GM03348 (cell line): ENCODE results near the gene CADM1.

Source experiments
- DNase-seq: peaks from one replicate; pipeline ENCODE4 v3.0.0; 2012; ENCODE audit warnings: low spot score

The CADM1 gene

GRCh38 chr11:115515647-115516395, 11.6 kb upstream of the CADM1 start:
- no peak for DNase-seq

DNA sequence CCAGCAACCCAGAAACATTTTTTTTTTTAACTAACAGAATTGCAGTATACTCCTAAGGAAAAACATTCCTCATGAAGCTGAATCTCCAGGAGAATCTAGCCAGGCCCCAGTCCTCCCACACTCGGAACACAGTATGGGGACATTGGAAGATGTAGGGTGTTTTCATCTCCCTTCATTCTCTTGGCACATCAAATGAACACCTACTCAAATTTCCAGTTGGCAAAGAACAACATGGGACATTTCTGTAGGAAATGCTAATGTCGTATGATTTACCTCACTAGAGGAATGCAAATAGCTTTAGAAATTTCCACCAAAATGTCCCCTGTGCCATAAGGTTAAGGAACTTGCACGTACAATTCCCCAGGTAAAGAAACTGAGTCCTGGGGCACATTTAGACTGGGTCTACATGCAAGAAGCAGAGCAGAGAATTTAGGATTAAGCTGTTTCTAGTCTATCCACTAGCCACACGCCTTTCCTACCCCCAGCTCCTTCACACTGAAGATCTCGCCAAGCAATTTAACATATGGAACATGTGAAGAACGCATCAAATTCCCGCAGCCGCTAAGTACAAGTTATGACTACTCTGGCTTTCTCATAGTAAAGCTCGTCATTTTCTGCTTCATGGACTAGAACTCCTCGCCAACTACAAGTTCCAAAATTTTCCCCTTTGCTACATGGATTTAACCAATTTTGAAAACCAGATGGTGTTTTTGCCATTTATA, 2.9 kb upstream of the CADM1 start:
- no peak for DNase-seq

DNA sequence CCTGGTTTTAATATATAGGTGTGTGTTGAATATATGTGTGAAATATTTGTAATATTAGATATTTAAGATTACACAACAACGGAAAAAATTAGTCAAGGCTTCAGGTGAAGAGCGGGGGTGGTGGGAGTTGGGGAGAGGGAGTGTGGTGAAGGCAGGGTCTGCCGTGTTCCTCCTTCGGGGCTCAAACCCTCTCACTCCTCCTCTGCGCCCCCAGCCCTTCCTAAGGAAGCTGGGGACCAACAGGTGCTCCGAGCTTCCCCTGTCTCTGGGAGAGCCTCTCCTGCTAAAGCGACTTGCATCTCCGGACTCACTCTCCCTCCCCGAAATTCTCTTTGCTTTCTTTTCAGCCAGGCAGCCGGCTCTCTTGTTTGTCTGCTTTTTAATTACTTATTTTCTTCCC, 960 bp upstream of the CADM1 start:
- peak; percentile 4 for DNase-seq

DNA sequence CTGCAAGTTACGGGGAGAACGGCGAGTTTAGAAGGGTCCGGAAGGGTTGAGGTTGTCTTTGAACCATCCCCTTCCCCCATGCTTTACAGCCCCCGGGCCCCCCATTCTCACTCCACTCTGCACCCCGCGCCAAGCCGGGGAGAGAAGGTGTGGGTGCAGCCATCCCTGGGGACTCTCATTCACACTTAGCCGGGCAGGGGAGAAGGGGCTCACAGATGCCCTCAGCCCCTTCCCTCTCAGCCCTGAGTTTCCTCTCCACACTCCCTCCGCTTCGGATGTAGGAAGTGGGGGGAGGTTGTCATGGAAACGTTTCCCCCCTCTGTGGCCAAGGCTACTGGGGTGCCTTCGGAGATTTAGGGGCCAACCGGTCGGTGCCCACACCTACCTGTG, 334 bp downstream of the CADM1 start:
- no peak for DNase-seq

GRCh38 chr11:115503083-115503885, 931 bp downstream of the CADM1 start:
- DNase-seq, result peak; percentile 50

GRCh38 chr11:115502636-115503082, 1.6 kb downstream of the CADM1 start:
- no peak for DNase-seq

GRCh38 chr11:115501893-115502589, 2.2 kb downstream of the CADM1 start:
- no peak for DNase-seq

DNA sequence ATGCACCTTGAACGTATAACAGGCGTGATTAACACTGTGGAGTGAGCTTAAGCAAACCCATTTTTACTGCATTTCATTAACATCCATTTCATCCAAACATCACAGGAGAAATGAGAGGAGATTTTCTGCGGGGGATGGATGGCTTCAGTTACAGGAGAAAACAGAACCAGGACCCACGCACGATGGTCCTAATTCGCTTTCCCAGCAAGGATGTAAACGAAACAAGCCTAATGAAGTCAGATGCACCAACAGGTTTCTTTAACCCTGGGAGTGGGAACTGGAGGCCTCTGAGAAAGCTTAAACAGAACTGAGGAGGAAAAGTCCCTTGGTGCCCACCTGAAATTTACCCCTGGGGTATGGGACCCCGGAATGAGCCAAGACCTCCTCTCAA, 2.7 kb downstream of the CADM1 start:
- DNase-seq, result no peak

GRCh38 chr11:115500547-115501501, 3.4 kb downstream of the CADM1 start:
- DNase-seq, result no peak

DNA sequence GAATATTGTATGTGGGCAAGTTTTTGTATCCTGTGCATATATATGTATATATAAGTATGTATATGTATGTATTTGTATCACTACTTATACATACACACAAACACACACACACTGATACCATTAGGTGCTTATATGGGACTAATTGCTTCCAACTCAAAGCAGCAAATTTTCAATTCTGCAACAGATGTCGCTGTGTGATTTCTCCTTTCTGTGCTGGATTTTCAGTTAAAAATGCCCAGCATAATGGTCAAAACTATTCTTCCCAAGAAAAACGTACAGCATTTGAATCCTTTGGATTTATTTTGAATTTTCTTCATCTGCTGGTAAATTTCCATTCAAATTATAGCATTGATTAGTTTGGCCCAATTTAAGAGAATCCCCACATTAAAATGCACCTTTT, 4.3 kb downstream of the CADM1 start:
- no peak for DNase-seq

DNA sequence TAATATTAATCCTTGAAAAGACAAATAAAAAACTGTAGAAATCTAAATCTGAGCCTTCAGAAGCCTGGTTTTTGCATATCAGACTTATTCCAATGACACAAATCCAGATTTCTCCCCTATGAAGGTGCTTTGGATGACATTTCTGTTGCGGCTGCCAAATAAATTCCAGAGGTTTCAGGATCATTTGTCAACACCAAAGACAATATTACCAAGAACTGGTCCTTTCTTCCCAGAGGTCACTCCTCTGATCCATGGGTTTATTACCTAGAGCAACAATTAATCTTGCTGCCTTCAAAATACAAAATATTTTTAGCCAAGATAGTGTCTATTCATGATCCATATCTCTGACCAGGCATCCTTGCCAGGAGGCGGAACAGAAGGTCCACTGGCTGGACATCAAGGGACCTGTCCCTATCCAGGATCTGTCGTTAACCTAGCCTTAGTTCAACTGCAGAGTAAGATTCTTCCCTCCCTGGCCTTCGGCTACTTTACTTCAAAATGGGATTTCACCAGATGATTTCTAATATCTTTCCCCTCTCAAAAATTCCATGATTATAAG, 4.9 kb downstream of the CADM1 start:
- no peak for DNase-seq

DNA sequence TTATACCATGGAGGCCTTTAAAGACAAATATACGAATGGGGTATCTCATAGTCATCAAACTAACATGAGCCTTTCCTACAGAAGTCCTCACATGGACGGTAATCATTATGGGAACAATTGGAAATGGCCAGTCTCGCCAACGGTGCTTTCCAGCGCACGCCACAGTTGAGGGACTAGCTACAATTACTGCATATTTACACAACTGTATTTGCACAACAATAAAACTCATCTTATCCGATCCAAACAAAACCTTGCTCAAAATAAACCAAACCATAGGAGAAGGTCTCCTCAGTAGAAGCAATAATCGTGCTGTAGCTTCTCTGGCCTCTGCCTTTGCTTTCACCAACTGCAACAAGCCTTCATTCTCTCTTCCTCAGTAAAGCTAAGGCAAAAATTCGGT, 5.9 kb downstream of the CADM1 start:
- no peak for DNase-seq

- DNase-seq, result no peak
These were observed 6.9 kb downstream of the CADM1 start for GRCh38 chr11:115497303-115497702.

DNA sequence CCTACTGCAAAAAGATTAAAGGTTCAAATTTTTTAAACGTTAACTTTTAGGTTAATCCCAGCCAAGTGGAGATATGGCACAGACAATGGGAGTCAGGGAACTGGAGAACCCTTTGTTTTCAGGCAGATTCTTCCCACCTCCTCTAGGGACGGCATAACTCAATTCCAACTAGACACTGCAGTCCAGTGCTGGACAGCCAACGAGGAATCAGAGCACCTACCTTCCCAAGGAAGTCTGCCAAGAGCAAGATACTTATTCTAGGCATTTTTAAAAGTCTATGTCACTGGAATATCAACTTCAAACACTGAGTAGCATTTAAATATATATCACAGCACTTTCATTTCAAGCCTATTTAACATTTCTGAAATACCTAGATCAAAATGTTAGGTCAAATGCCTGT, 7.3 kb downstream of the CADM1 start:
- no peak for DNase-seq

- DNase-seq, result no peak
These were observed 10.3 kb downstream of the CADM1 start for GRCh38 chr11:115493905-115494304.

- no peak for DNase-seq
These were observed 10.7 kb downstream of the CADM1 start for GRCh38 chr11:115493488-115493887.

DNA sequence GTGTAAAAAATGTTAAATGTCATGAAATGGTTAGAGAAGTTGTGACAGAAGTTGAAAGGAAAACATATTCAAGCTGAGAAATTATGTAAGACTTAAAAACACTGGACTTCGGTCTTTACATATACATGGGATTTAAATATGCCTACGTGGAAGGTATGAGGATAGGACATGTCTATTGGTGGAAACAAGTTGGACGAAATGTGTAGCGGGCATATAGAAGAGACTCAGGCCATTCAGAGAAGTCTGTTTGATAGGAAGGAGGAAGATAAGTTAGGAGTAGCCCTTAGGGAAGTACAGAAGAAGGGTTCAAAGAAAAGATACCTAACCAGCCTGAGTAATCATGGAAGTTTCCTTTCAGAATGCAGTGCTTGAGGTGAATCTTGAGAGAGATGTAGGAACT, 14.7 kb downstream of the CADM1 start:
- no peak for DNase-seq

DNA sequence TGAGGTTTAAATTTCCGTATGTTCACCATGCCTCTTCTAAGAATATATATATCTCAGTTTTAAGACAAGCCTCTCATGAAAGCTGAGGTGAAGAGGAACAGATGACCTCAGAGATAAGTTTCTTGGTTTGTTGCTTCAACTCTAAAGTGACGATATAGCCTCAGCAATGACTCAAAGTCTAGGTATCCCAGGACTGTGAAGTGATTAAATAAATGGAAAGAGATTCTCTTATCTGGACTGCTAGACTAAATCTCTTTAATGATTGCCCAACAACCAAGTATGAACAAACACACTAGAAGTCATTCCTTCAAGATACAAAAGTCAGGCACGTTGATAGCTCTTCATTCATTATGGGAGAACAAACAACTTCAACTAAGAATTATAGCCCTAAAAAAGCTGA, 15.3 kb downstream of the CADM1 start:
- no peak for DNase-seq

GRCh38 chr11:115481528-115481927, 22.7 kb downstream of the CADM1 start:
- DNase-seq, result no peak

DNA sequence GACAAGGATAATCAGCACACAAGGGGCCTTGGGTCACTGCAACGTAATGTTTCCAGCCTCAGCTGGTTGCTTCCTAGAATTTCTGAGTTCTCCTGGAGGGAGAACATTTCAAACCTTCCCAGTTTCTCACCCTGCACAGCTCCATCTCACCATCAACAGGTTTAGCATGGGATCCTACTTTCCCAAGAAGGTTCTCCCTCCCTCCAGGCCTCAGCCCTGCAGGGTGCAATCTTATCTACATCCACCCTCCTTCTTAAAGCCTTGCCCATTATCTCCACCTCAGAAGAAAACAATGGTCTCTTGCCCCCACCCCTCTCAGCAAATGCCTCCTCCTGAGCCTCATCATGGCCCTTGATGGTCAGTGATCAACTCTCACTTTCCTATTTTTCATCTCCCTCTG, 23.6 kb downstream of the CADM1 start:
- no peak for DNase-seq

DNA sequence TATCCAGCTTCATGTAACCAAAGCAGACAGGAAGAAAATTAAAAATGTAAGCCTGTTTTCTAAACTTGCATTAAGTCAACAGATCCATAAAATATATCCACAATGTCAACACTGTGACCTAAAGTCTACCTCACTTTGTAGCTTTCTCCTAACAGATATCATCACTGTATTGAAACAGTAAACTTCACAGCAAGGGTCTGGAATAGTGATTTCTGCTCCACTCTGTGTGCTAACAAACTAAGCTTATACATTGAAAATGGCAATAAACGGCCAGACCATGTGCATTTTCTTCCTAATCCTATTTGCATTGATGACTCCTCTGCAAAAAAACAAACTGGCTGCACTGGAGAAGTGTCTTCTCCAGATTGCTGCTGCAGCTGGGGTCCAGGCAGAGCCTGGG, 26.8 kb downstream of the CADM1 start:
- no peak for DNase-seq
